HG03460 (cell line): ENCODE data around the gene ZNF121.
A peak's percentile ranks its signal among the peaks of the same experiment; 100 is the strongest.

Experiments
- ATAC-seq: cut with Tn5 transposase; IDR thresholded peaks from one replicate; pipeline ENCODE4 v1.9.1; 2021; ENCODE audit not compliant: unreplicated experiment

Gene ZNF121

GRCh38 chr19:9538183-9539058 is 45.9 kb downstream of the ZNF121 start, which contains the start of gene ZNF426:
ZNF426 (minus strand) TSS chr19:9538645; CDS start chr19:9536232, 2,413 bp downstream.
- ATAC-seq: peak; percentile 70

GRCh38 chr19:9535934-9536333 is 48.4 kb downstream of the ZNF121 start:
- no peak for ATAC-seq

GRCh38 chr19:9531933-9532332 is 52.4 kb downstream of the ZNF121 start:
- ATAC-seq: no peak

GRCh38 chr19:9528757-9529336 is 55.5 kb downstream of the ZNF121 start:
- ATAC-seq: no peak

GRCh38 chr19:9523885-9524474 is 60.3 kb downstream of the ZNF121 start:
- no peak for ATAC-seq
